B cell (primary cell): Measurements from ENCODE around the gene RNF8. TPM values are rescaled to one million over a fixed set of nuclear protein-coding genes. Genes with fewer than 3 reads are reported as not detected.

ENCODE experiments used
- ATAC-seq: fragments of 200-7000 bp; cut with Tn5 transposase; one replicate; pipeline ENCODE4 v1.10.0; 2021; ENCODE audit warnings: low read depth, mild to moderate bottlenecking, moderate number of reproducible peaks, moderate library complexity
- CTCF ChIA-PET: fragments of 350-600 bp; sonication (Branson Sonifier 250); formaldehyde crosslinking; loops from one replicate; lab custom pipeline; 2021; ENCODE audit warnings: antibody characterized with exemption, inconsistent platforms; lab: Charles Lee
- POLR2A ChIA-PET: fragments of 350-600 bp; sonication (Branson Sonifier 250); formaldehyde crosslinking; loops from one replicate; lab custom pipeline; 2021; ENCODE audit warnings: antibody characterized with exemption; lab: Charles Lee
- DNase-seq: peaks from one replicate; pipeline ENCODE4 v3.0.0; 2013
- H2AFZ ChIP-seq: 2 replicates; pipeline ENCODE4 v1.6.1; 2012; ENCODE audit warnings: mild to moderate bottlenecking, low read depth, low read length; ENCODE audit not compliant: insufficient read depth, poor library complexity, severe bottlenecking
- H3K27ac ChIP-seq, 2 donors: 1 replicate in 1 of 2; 2 replicates in 1 of 2; pipeline ENCODE4 v1.5.1; 2012 to 2013; ENCODE audit warnings: low read length in 2 of 2, mild to moderate bottlenecking in 2 of 2, moderate library complexity in 1 of 2
- H3K27me3 ChIP-seq, 4 experiments: fragments of 200-600 bp in 1 of 4; sonication (generic) in 1 of 4; replicated peaks in 1 of 4; 1 replicate in 2 of 4; 2 replicates in 2 of 4; pipeline versions ENCODE4 v1.6.1 to v1.7.0; 2013 to 2016; ENCODE audit warnings: low read length in 3 of 4, mild to moderate bottlenecking in 2 of 4, mixed read lengths in 1 of 4, moderate library complexity in 1 of 4; ENCODE audit not compliant: insufficient read depth in 4 of 4, control insufficient read depth in 3 of 4; ENCODE audit errors: control extremely low read depth in 1 of 4
- H3K36me3 ChIP-seq, 2 experiments: replicated peaks in 1 of 2; 1 replicate in 1 of 2; 2 replicates in 1 of 2; pipeline versions ENCODE4 v1.6.1 to v1.7.1; 2013; ENCODE audit warnings: low read length in 1 of 2; ENCODE audit not compliant: insufficient read depth in 2 of 2, control insufficient read depth in 1 of 2; ENCODE audit errors: control extremely low read depth in 1 of 2, extremely low read depth in 1 of 2
- H3K4me1 ChIP-seq, 2 donors: fragments of 200-600 bp in 1 of 2; sonication (generic) in 1 of 2; 1 replicate in 1 of 2; 2 replicates in 1 of 2; pipeline versions ENCODE4 v1.5.1 to v1.6.1; 2013 to 2017; ENCODE audit warnings: low read length in 2 of 2; ENCODE audit not compliant: control insufficient read depth in 2 of 2, insufficient read depth in 2 of 2
- H3K4me2 ChIP-seq: replicated peaks from 2 replicates; pipeline ENCODE3; 2012; ENCODE audit warnings: mild to moderate bottlenecking, low read depth, low read length; ENCODE audit not compliant: poor library complexity, severe bottlenecking
- H3K4me3 ChIP-seq, 5 experiments: fragments of 200-600 bp in 1 of 5; sonication (generic) in 1 of 5; 1 replicate in 3 of 5; 2 replicates in 2 of 5; pipeline versions ENCODE4 v1.5.1 to v1.7.0; 2011 to 2016; ENCODE audit warnings: low read length in 4 of 5, mild to moderate bottlenecking in 4 of 5, low read depth in 2 of 5, control low read depth in 1 of 5, moderate library complexity in 1 of 5; ENCODE audit not compliant: insufficient read depth in 1 of 5; ENCODE audit errors: control extremely low read depth in 1 of 5, extremely low read depth in 1 of 5
- H3K79me2 ChIP-seq: fragments of 200-600 bp; sonication (generic); one replicate; pipeline ENCODE4 v1.6.0; 2016; ENCODE audit warnings: low read length; ENCODE audit not compliant: control insufficient read depth, insufficient read depth
- H3K9ac ChIP-seq: fragments of 200-600 bp; sonication (generic); 2 replicates; pipeline ENCODE4 v1.6.1; 2017; ENCODE audit warnings: mild to moderate bottlenecking, low read length, moderate library complexity
- H3K9me3 ChIP-seq, 3 donors: one replicate each; pipeline versions ENCODE4 v1.6.1 to v1.7.1; 2013; ENCODE audit warnings: low read length in 2 of 3; ENCODE audit not compliant: control insufficient read depth in 2 of 3, insufficient read depth in 1 of 3; ENCODE audit errors: control extremely low read depth in 1 of 3
- H4K20me1 ChIP-seq: 2 replicates; pipeline ENCODE4 v1.6.0; 2012; ENCODE audit warnings: mild to moderate bottlenecking, low read length; ENCODE audit not compliant: insufficient read depth, control insufficient read depth, poor library complexity, severe bottlenecking
- H3K27ac Mint-ChIP-seq: one replicate; pipeline ENCODE4 v1.8.0; 2021; ENCODE audit warnings: mixed read lengths
- H3K27me3 Mint-ChIP-seq: one replicate; pipeline ENCODE4 v1.8.0; 2021; ENCODE audit warnings: mixed read lengths
- H3K4me1 Mint-ChIP-seq: one replicate; pipeline ENCODE4 v1.8.0; 2021; ENCODE audit warnings: mixed read lengths
- H3K4me3 Mint-ChIP-seq: one replicate; pipeline ENCODE4 v1.8.0; 2021; ENCODE audit warnings: mixed read lengths
- H3K9me3 Mint-ChIP-seq: one replicate; pipeline ENCODE4 v1.8.0; 2022; ENCODE audit warnings: mixed read lengths; ENCODE audit not compliant: insufficient read depth
- CTCF ChIP-seq: fragments of 200-600 bp; IDR thresholded peaks from one replicate; pipeline ENCODE4 v1.8.0; 2022; ENCODE audit warnings: antibody characterized with exemption, mild to moderate bottlenecking
- EZH2 ChIP-seq: IDR thresholded peaks from 2 replicates; pipeline ENCODE4 v1.6.1; 2012; ENCODE audit warnings: borderline replicate concordance, low read depth, mild to moderate bottlenecking, moderate library complexity, low read length; ENCODE audit not compliant: insufficient read depth, poor library complexity, severe bottlenecking
- WGBS: methylation state at CpG from one replicate; pipeline ENCODE4 v1.1.5; 2013; ENCODE audit warnings: missing lambda C conversion rate; ENCODE audit not compliant: insufficient coverage; 5-methylcytosine and 5-hydroxymethylcytosine counted together
- intact Hi-C: fragments of 100-400 bp; cut with micrococcal nuclease; formaldehyde crosslinking; loops from one replicate; pipeline ENCODE4 v1.10.0; 2022
- polyA plus RNA-seq: library from polyadenylated mRNA; depleted of rRNA; stranded (reverse); fragments of >200 nt; gene quantifications from 2 replicates; pipeline ENCODE4 v1.2.3, GENCODE V29; 2012
- total RNA-seq, 2 donors: library from RNA; stranded (reverse); fragments of 120-200 nt in 1 of 2; gene quantifications; 1 replicate in 1 of 2; 2 replicates in 1 of 2; pipeline versions ENCODE4 v1.2.3 to v1.2.4, GENCODE V29; 2013 to 2022

The RNF8 gene
- total and polyA plus RNA-seq, 2 donors (not counting 1 experiment from before 2014, with no cell fraction given): 5.3 to 16.9 TPM

DNA sequence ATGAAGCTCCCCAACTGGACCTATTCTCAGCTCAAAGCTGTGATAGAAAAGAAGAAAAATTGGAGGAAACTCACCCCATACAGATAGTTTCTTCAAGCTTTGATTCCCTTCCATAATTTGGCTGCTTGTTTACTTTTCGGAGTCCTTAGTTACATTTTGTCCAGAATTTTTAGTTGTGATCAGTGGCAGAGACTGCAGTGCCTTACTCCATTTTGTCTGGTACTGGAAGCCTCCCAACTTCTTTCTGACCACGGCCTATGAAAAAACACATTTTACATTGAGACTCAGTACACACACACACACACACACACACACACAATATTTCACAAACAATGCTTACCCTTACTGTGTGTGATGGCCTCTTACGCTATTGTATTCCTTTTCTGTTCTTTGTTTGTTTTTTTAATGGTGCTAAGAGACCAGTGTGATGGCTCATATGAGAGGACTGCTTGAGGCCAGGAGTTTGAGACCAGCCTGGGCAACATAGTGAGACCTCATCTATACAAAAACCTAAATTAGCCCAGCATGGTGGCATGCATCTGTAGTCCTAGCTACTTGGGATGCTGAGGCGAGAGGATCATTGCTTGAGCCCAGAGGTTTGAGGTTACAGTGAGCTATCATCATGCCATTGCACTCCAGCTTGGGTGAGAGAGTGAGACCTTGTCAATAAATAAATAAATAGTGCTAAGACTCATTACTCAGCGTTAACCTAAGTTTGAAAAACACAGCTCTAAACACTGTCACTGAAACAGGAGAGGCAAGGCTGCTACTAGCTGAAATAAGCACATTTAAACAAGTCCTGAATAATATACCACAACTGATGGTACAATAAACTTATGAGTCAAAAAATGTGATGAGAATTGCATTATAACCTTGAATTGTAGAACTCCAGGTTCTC is 13.8 kb upstream of the RNF8 start:
- Histone ChIP-seq H3K79me2 (no peaks in the 10 kb centered on the region), H3K27me3 (peaks cover 0 to 7% (median 3%) of the 10 kb centered on the region in 4 experiments), H3K9me3 (no peaks in the 10 kb centered on the region), H3K27ac (no peak overlapping the region), H4K20me1 (no peaks in the 10 kb centered on the region), H3K36me3 (no peaks in the 10 kb centered on the region), H3K4me1 (no peaks in the 10 kb centered on the region), H3K4me3 (no peak overlapping the region), H2AFZ (no peak overlapping the region), H3K9ac (no peak overlapping the region), H3K4me2 (no peak overlapping the region)
- Mint-ChIP-seq H3K9me3 (no peaks in the 10 kb centered on the region), H3K27me3 (no peaks in the 10 kb centered on the region), H3K4me1 (no peaks in the 10 kb centered on the region), H3K4me3 (no peak overlapping the region), H3K27ac (no peak overlapping the region)
- ChIA-PET POLR2A (no interaction called here), CTCF (interaction anchor here (1.1 kb wide), 1 partner anchor 14 kb away, joined by 3 read pairs; no protein-coding TSS in a partner anchor)
- ATAC-seq (no peak), DNase-seq (no peak)
- intact Hi-C loops: no loop called here
- TF ChIP-seq CTCF (no peak), EZH2 (no peak)
- 100% methylated on average over 1 of the region's 5 CpGs for WGBS

DNA sequence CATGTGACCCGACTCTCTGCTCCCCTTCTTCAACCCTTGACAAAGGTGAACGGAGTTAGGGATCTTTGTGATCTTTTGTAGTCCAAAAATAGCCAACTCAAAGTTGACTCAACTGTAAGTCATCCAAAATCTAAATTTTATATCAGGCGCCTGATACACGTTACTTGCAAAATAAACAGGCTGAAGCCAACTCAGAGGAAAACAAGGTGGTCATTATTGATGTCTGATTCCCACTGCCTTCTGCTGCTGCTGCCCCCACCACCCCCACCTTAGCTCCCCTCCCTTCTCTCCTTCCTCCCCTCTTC is 13.2 kb upstream of the RNF8 start:
- no peaks in the 10 kb centered on the region for H3K9me3 Mint-ChIP-seq
- H3K4me1 Mint-ChIP-seq: no peaks in the 10 kb centered on the region
- Histone ChIP-seq H4K20me1 (no peaks in the 10 kb centered on the region), H3K36me3 (no peaks in the 10 kb centered on the region), H3K9me3 (no peaks in the 10 kb centered on the region), H3K4me2 (no peak overlapping the region), H3K79me2 (no peaks in the 10 kb centered on the region), H3K27me3 (peaks cover 0 to 7% (median 3%) of the 10 kb centered on the region in 4 experiments), H2AFZ (no peak overlapping the region), H3K9ac (no peak overlapping the region), H3K4me3 (no peak overlapping the region), H3K27ac (no peak overlapping the region), H3K4me1 (no peaks in the 10 kb centered on the region)
- POLR2A ChIA-PET: no interaction called here
- H3K4me3 Mint-ChIP-seq: no peak overlapping the region
- no peak for DNase-seq
- H3K27ac Mint-ChIP-seq: no peak overlapping the region
- no peak for ATAC-seq
- CTCF ChIA-PET: interaction anchor here (1.1 kb wide), 1 partner anchor 15 kb away, joined by 3 read pairs; no protein-coding TSS in a partner anchor
- intact Hi-C loops: no loop called here
- TF ChIP-seq CTCF: no peak
- TF ChIP-seq EZH2: no peak
- no CpG with 5 or more reads among the region's 4 CpGs for WGBS
- no peaks in the 10 kb centered on the region for H3K27me3 Mint-ChIP-seq
